ENCODE data around the gene PDE8A. TPM values are rescaled to one million over a fixed set of nuclear protein-coding genes. Genes with fewer than 3 reads are reported as not detected.
"Not testable (repeated sequence)": the region's sequence is repeated elsewhere in the genome, so short reads cannot be mapped to it uniquely, and the experiment has no call there.

PDE8A gene
- polyA plus RNA-seq, 3 donors, result 34.5 to 40.6 (median 40.4) TPM

- no peak for DNase-seq (ENCODE audit: low read depth in 3 of 3, low spot score in 2 of 3)
Measured at GRCh38 chr15:85008474-85009260, 27.0 kb downstream of the PDE8A start.

- DNase-seq (ENCODE audit: low read depth in 3 of 3, low spot score in 2 of 3), result no peak
Measured at GRCh38 chr15:85009435-85009834, 27.8 kb downstream of the PDE8A start.

GRCh38 chr15:85010071-85010385, 28.4 kb downstream of the PDE8A start:
- DNase-seq (ENCODE audit: low read depth in 3 of 3, low spot score in 2 of 3), result no peak

GRCh38 chr15:85010386-85011159, 28.9 kb downstream of the PDE8A start:
- DNase-seq (ENCODE audit: low read depth in 3 of 3, low spot score in 2 of 3), result peak in 1 of 3 donors; percentile 41

- no peak for DNase-seq (ENCODE audit: low read depth in 3 of 3, low spot score in 2 of 3)
Measured at GRCh38 chr15:85011160-85011571, 29.5 kb downstream of the PDE8A start.

GRCh38 chr15:85011724-85012123, 30.1 kb downstream of the PDE8A start:
- not testable (repeated sequence) for DNase-seq (ENCODE audit: low read depth in 3 of 3, low spot score in 2 of 3)

GRCh38 chr15:85013785-85014184, 32.1 kb downstream of the PDE8A start:
- no peak for DNase-seq (ENCODE audit: low read depth in 3 of 3, low spot score in 2 of 3)

GRCh38 chr15:85014932-85015331, 33.3 kb downstream of the PDE8A start:
- no peak for DNase-seq (ENCODE audit: low read depth in 3 of 3, low spot score in 2 of 3)

- no peak for DNase-seq (ENCODE audit: low read depth in 3 of 3, low spot score in 2 of 3)
Measured at GRCh38 chr15:85016275-85016674, 34.6 kb downstream of the PDE8A start.

GRCh38 chr15:85019815-85020590, 38.3 kb downstream of the PDE8A start:
- no peak for DNase-seq (ENCODE audit: low read depth in 3 of 3, low spot score in 2 of 3)

GRCh38 chr15:85021409-85021808, 39.8 kb downstream of the PDE8A start:
- no peak for DNase-seq (ENCODE audit: low read depth in 3 of 3, low spot score in 2 of 3)

GRCh38 chr15:85022860-85023403, 41.3 kb downstream of the PDE8A start:
- DNase-seq (ENCODE audit: low read depth in 3 of 3, low spot score in 2 of 3), result no peak

- DNase-seq (ENCODE audit: low read depth in 3 of 3, low spot score in 2 of 3), result no peak
Measured at GRCh38 chr15:85024003-85024402, 42.3 kb downstream of the PDE8A start.

GRCh38 chr15:85024509-85025336, 43.1 kb downstream of the PDE8A start:
- DNase-seq (ENCODE audit: low read depth in 3 of 3, low spot score in 2 of 3), result no peak

GRCh38 chr15:85025516-85026251, 44.0 kb downstream of the PDE8A start:
- DNase-seq (ENCODE audit: low read depth in 3 of 3, low spot score in 2 of 3), result no peak

- DNase-seq (ENCODE audit: low read depth in 3 of 3, low spot score in 2 of 3), result no peak
Measured at GRCh38 chr15:85026304-85027032, 44.8 kb downstream of the PDE8A start.

- no peak for DNase-seq (ENCODE audit: low read depth in 3 of 3, low spot score in 2 of 3)
Measured at GRCh38 chr15:85027033-85027380, 45.4 kb downstream of the PDE8A start.

GRCh38 chr15:85027421-85027820, 45.8 kb downstream of the PDE8A start:
- no peak for DNase-seq (ENCODE audit: low read depth in 3 of 3, low spot score in 2 of 3)

GRCh38 chr15:85028416-85028815, 46.8 kb downstream of the PDE8A start:
- no peak for DNase-seq (ENCODE audit: low read depth in 3 of 3, low spot score in 2 of 3)
